ENCODE measurements around the gene USP12. TPM values are rescaled to one million over a fixed set of nuclear protein-coding genes. Genes with fewer than 3 reads are reported as not detected.
A peak's percentile ranks its signal among the peaks of the same experiment; 100 is the strongest.
"Not testable (repeated sequence)": the region's sequence is repeated elsewhere in the genome, so short reads cannot be mapped to it uniquely, and the experiment has no call there.

Gene USP12
- polyA plus RNA-seq, 3 donors: 12.8 to 23.4 (median 14.5) TPM

DNA sequence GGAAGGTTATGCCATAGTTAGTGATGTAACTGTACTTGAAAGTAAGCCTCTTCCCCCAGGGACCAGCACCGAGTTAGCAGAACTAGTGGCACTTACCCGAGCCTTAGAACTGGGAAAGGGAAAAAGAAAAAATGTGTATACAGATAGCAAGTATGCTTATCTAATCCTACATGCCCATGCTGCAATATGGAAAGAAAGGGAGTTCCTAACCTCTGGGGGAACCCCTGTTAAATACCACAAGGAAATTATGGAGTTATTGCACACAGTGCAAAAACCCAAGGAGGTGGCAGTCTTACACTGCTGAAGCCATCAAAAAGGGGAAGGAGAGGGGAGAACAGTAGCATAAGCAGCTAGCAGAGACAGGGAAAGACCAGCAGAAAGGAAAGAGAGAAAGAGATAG lies 46.2 kb upstream of the USP12 start:
- H3K4me3 Mint-ChIP-seq; H3K4me3 ChIP-seq (replicated peaks in 1 of 3; ENCODE audit: low read depth in 2 of 3, low read length in 3 of 3); H3K36me3 Mint-ChIP-seq; intact Hi-C loops (cut with micrococcal nuclease); H4K20me1 ChIP-seq (ENCODE audit: insufficient read depth, low read length); H3K27ac ChIP-seq (ENCODE audit: low read depth in 1 of 2, low read length in 2 of 2); H3K4me2 ChIP-seq (replicated peaks; ENCODE audit: extremely low read depth, low read length, poor library complexity, severe bottlenecking); H3K36me3 ChIP-seq (replicated peaks in 1 of 2; ENCODE audit: control insufficient read depth in 1 of 2, insufficient read depth in 2 of 2, low read length in 2 of 2); H3K4me1 ChIP-seq (ENCODE audit: control insufficient read depth in 1 of 2, insufficient read depth in 2 of 2, low read length in 2 of 2); H3K9ac ChIP-seq (ENCODE audit: insufficient read depth, low read length, poor library complexity, severe bottlenecking); H3K27me3 Mint-ChIP-seq (ENCODE audit: low read depth in 3 of 3); H3K9me3 Mint-ChIP-seq; H3K27me3 ChIP-seq (ENCODE audit: control insufficient read depth in 2 of 2, insufficient read depth in 2 of 2, low read length in 2 of 2); H2AFZ ChIP-seq (ENCODE audit: insufficient read depth, low read depth, low read length, poor library complexity, severe bottlenecking); H3K79me2 ChIP-seq (ENCODE audit: insufficient read depth, low read length); H3K9me3 ChIP-seq (replicated peaks in 1 of 2; ENCODE audit: control insufficient read depth in 1 of 2, insufficient read depth in 1 of 2, low read length in 2 of 2): not testable (repeated sequence)
- peak in 1 of 3 donors; percentile 15 for DNase-seq
- Mint-ChIP-seq H3K4me1 (peaks cover 21% of the 10 kb centered on the region), H3K27ac (peak overlapping the region in 2 of 7 donors; percentile 5 to 38)
- WGBS (ENCODE audit: insufficient coverage): no CpG with 5 or more reads among the region's 2 CpGs

DNA sequence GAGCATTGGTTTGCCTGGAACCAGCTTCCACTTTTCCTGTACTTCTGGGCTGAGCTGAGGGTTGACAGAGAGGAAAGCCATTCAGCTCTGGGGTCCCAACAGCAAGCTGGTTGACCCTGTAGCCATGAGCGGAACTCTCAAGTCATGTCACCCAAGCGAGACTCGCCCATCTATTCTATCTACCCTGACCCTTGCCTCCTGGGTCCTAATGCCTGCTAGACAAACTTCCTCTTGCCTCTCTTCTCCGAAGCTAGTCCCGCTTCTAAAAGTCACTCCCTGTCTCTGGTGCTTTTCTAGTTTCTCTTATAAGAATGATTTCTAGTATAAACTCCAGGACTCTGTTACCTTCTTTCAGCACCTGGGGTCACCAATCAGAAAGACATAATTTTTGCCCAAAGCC lies 41.8 kb upstream of the USP12 start:
- H3K27ac ChIP-seq (ENCODE audit: low read depth in 1 of 2, low read length in 2 of 2); H3K27me3 Mint-ChIP-seq (ENCODE audit: low read depth in 3 of 3); H2AFZ ChIP-seq (ENCODE audit: insufficient read depth, low read depth, low read length, poor library complexity, severe bottlenecking); H3K4me3 ChIP-seq (replicated peaks in 1 of 3; ENCODE audit: low read depth in 2 of 3, low read length in 3 of 3); H3K27me3 ChIP-seq (ENCODE audit: control insufficient read depth in 2 of 2, insufficient read depth in 2 of 2, low read length in 2 of 2); H3K4me2 ChIP-seq (replicated peaks; ENCODE audit: extremely low read depth, low read length, poor library complexity, severe bottlenecking); H3K4me1 ChIP-seq (ENCODE audit: control insufficient read depth in 1 of 2, insufficient read depth in 2 of 2, low read length in 2 of 2); intact Hi-C loops (cut with micrococcal nuclease); H3K36me3 ChIP-seq (replicated peaks in 1 of 2; ENCODE audit: control insufficient read depth in 1 of 2, insufficient read depth in 2 of 2, low read length in 2 of 2); H3K4me3 Mint-ChIP-seq; H4K20me1 ChIP-seq (ENCODE audit: insufficient read depth, low read length); DNase-seq; H3K27ac Mint-ChIP-seq; H3K36me3 Mint-ChIP-seq; H3K9ac ChIP-seq (ENCODE audit: insufficient read depth, low read length, poor library complexity, severe bottlenecking); H3K79me2 ChIP-seq (ENCODE audit: insufficient read depth, low read length): not testable (repeated sequence)
- 82% methylated on average over 2 of the region's 5 CpGs for WGBS (ENCODE audit: insufficient coverage)
- peaks cover 0 to 17% of the 10 kb centered on the region in 2 donors for H3K9me3 ChIP-seq (replicated peaks in 1 of 2; ENCODE audit: control insufficient read depth in 1 of 2, insufficient read depth in 1 of 2, low read length in 2 of 2)
- H3K4me1 Mint-ChIP-seq: peaks cover 12% of the 10 kb centered on the region
- H3K9me3 Mint-ChIP-seq: peaks cover 2 to 22% (median 13%) of the 10 kb centered on the region in 7 donors

DNA sequence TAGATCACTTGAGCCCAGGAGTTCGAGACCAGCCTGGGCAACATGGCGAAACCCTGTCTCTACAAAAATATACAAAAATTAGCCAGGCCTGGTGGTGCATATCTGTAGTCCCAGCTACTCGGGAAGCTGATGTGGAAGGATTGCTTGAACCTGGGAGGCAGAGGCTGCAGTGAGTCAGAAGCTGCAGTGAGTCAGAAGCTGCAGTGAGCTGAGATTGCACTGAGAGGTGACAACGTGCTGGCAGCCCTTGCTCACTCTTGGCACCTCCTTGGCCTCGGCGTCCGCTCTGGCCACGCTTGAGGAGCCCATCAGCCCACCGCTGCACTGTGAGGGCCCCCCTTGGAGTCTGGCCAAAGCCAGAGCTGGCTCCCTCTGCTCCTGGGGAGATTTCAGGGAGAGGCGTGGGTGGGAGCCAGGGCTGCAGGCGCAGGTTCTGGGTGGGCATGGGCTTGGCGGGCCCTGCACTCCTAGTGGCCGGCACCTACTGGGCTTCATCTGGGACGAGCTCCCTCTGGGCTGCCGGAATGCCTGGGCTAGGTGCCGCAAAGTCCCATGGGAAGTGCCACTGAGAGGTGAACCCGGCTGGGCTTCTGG lies 40.3 kb upstream of the USP12 start:
- H2AFZ ChIP-seq (ENCODE audit: insufficient read depth, low read depth, low read length, poor library complexity, severe bottlenecking): no peak overlapping the region
- TF ChIP-seq, protein P1, sequence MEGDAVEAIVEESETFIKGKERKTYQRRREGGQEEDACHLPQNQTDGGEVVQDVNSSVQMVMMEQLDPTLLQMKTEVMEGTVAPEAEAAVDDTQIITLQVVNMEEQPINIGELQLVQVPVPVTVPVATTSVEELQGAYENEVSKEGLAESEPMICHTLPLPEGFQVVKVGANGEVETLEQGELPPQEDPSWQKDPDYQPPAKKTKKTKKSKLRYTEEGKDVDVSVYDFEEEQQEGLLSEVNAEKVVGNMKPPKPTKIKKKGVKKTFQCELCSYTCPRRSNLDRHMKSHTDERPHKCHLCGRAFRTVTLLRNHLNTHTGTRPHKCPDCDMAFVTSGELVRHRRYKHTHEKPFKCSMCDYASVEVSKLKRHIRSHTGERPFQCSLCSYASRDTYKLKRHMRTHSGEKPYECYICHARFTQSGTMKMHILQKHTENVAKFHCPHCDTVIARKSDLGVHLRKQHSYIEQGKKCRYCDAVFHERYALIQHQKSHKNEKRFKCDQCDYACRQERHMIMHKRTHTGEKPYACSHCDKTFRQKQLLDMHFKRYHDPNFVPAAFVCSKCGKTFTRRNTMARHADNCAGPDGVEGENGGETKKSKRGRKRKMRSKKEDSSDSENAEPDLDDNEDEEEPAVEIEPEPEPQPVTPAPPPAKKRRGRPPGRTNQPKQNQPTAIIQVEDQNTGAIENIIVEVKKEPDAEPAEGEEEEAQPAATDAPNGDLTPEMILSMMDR (IDR thresholded peaks at IDR 0.05): no peak
- no peak overlapping the region for H3K9ac ChIP-seq (ENCODE audit: insufficient read depth, low read length, poor library complexity, severe bottlenecking)
- 95% methylated on average over 14 of the region's 17 CpGs for WGBS (ENCODE audit: insufficient coverage)
- no peaks in the 10 kb centered on the region for H3K4me1 ChIP-seq (ENCODE audit: control insufficient read depth in 1 of 2, insufficient read depth in 2 of 2, low read length in 2 of 2)
- Mint-ChIP-seq H3K27me3 (ENCODE audit: low read depth in 3 of 3) (peaks cover 2 to 3% (median 2%) of the 10 kb centered on the region in 3 donors), H3K36me3 (no peaks in the 10 kb centered on the region), H3K4me1 (peaks cover 3% of the 10 kb centered on the region), H3K4me3 (no peak overlapping the region), H3K9me3 (peaks cover 2 to 22% (median 13%) of the 10 kb centered on the region in 7 donors), H3K27ac (no peak overlapping the region)
- H4K20me1 ChIP-seq (ENCODE audit: insufficient read depth, low read length): no peaks in the 10 kb centered on the region
- H3K36me3 ChIP-seq (replicated peaks in 1 of 2; ENCODE audit: control insufficient read depth in 1 of 2, insufficient read depth in 2 of 2, low read length in 2 of 2): no peaks in the 10 kb centered on the region
- peaks cover 0 to 17% of the 10 kb centered on the region in 2 donors for H3K9me3 ChIP-seq (replicated peaks in 1 of 2; ENCODE audit: control insufficient read depth in 1 of 2, insufficient read depth in 1 of 2, low read length in 2 of 2)
- H3K4me3 ChIP-seq (replicated peaks in 1 of 3; ENCODE audit: low read depth in 2 of 3, low read length in 3 of 3): no peak overlapping the region
- no peaks in the 10 kb centered on the region for H3K79me2 ChIP-seq (ENCODE audit: insufficient read depth, low read length)
- no peak overlapping the region for H3K27ac ChIP-seq (ENCODE audit: low read depth in 1 of 2, low read length in 2 of 2)
- no peaks in the 10 kb centered on the region for H3K27me3 ChIP-seq (ENCODE audit: control insufficient read depth in 2 of 2, insufficient read depth in 2 of 2, low read length in 2 of 2)
- intact Hi-C loops (cut with micrococcal nuclease): no loop called here
- peak in 1 of 3 donors; percentile 9 for DNase-seq
- no peak overlapping the region for H3K4me2 ChIP-seq (replicated peaks; ENCODE audit: extremely low read depth, low read length, poor library complexity, severe bottlenecking)

Measured in CD14-positive monocyte (primary cell).